Endothelial cell of umbilical vein (primary cell): Measurements from ENCODE around the gene BHLHA15. TPM values are rescaled to one million over a fixed set of nuclear protein-coding genes. Genes with fewer than 3 reads are reported as not detected.

ENCODE experiments used
- BruUV-seq: library from RNA; stranded (reverse); fragments of 400-500 nt; replicated peaks from 2 replicates; lab custom pipeline; 2021; lab: Mats Ljungman, UMichigan
- CTCF ChIA-PET: fragments of 300-600, 350-600 bp; sonication (Branson Sonifier 250); formaldehyde crosslinking; loops from one replicate; lab custom pipeline; 2021; ENCODE audit warnings: antibody characterized with exemption, inconsistent platforms; lab: Charles Lee
- POLR2A ChIA-PET: fragments of 300-600, 350-600 bp; sonication (Branson Sonifier 250); formaldehyde crosslinking; loops from one replicate; lab custom pipeline; 2021; ENCODE audit warnings: antibody characterized with exemption, inconsistent platforms; lab: Charles Lee
- DNase-seq: peaks from one replicate; pipeline ENCODE4 v3.0.0-alpha.2; 2011; ENCODE audit warnings: low read depth, low spot score
- FAIRE-seq: peaks from 2 replicates; lab custom pipeline; 2011; peaks lifted over from hg19 to GRCh38; lab: Jason Lieb, UNC
- H2AFZ ChIP-seq: 2 replicates; pipeline ENCODE4 v1.6.0; 2012; ENCODE audit warnings: low read depth, low read length, control low read depth, inconsistent platforms
- H3K27ac ChIP-seq: 2 replicates; pipeline ENCODE4 v1.5.1; 2011; ENCODE audit warnings: low read depth, mild to moderate bottlenecking, control low read depth, low read length, moderate library complexity; ENCODE audit not compliant: insufficient read depth
- H3K27me3 ChIP-seq, 2 experiments: 2 replicates each; pipeline versions ENCODE4 v1.6.0 to v1.6.1; 2011; ENCODE audit warnings: low read length in 2 of 2, mixed read lengths in 1 of 2; ENCODE audit not compliant: control insufficient read depth in 2 of 2, insufficient read depth in 2 of 2
- H3K36me3 ChIP-seq, 2 experiments: 2 replicates in 1 of 2; 3 replicates in 1 of 2; pipeline ENCODE4 v1.5.1; 2011; ENCODE audit warnings: low read length in 2 of 2, mild to moderate bottlenecking in 1 of 2, moderate library complexity in 1 of 2; ENCODE audit not compliant: control insufficient read depth in 2 of 2, insufficient read depth in 2 of 2; ENCODE audit errors: extremely low read depth in 1 of 2
- H3K4me1 ChIP-seq: 3 replicates; pipeline ENCODE4 v1.5.1; 2011; ENCODE audit warnings: mild to moderate bottlenecking, low read length; ENCODE audit not compliant: control insufficient read depth, insufficient read depth; ENCODE audit errors: extremely low read depth
- H3K4me2 ChIP-seq: 2 replicates; pipeline ENCODE4 v1.6.1; 2011; ENCODE audit warnings: low read length, control low read depth, mixed read lengths; ENCODE audit not compliant: insufficient read depth
- H3K4me3 ChIP-seq, 3 experiments: fragments of 200-600 bp in 1 of 3; sonication (generic), shearing (Covaris generic) in 1 of 3; replicated peaks in 1 of 3; 2 replicates each; pipeline ENCODE4 v1.5.1; 2011 to 2016; ENCODE audit warnings: control low read depth in 3 of 3, low read length in 3 of 3, mild to moderate bottlenecking in 2 of 3, inconsistent platforms in 1 of 3, low read depth in 1 of 3, moderate library complexity in 1 of 3; ENCODE audit not compliant: insufficient read depth in 1 of 3
- H3K79me2 ChIP-seq: 2 replicates; pipeline ENCODE4 v1.6.0; 2012; ENCODE audit warnings: low read length, inconsistent platforms; ENCODE audit not compliant: control insufficient read depth, insufficient read depth
- H3K9ac ChIP-seq: replicated peaks from 2 replicates; pipeline ENCODE3; 2011; ENCODE audit warnings: low read length, control low read depth; ENCODE audit not compliant: insufficient read depth; ENCODE audit errors: extremely low read depth
- H3K9me1 ChIP-seq: replicated peaks from 3 replicates; pipeline ENCODE4 v1.6.0; 2011; ENCODE audit warnings: mild to moderate bottlenecking, low read length; ENCODE audit not compliant: control insufficient read depth, insufficient read depth; ENCODE audit errors: extremely low read depth
- H3K9me3 ChIP-seq: replicated peaks from 2 replicates; pipeline ENCODE4 v1.5.1; 2012; ENCODE audit warnings: low read length, inconsistent platforms; ENCODE audit not compliant: control insufficient read depth, insufficient read depth
- H4K20me1 ChIP-seq: replicated peaks from 2 replicates; pipeline ENCODE3; 2011; ENCODE audit warnings: mild to moderate bottlenecking, low read length; ENCODE audit not compliant: control insufficient read depth, insufficient read depth; ENCODE audit errors: extremely low read depth
- EZH2 ChIP-seq: IDR thresholded peaks from 2 replicates; pipeline ENCODE4 v1.6.1; 2012; ENCODE audit warnings: borderline replicate concordance, low read depth, mild to moderate bottlenecking, moderate library complexity, low read length, inconsistent platforms; ENCODE audit not compliant: severe bottlenecking
- FOS ChIP-seq: IDR thresholded peaks from 2 replicates; pipeline ENCODE4 v1.6.1; 2011; ENCODE audit warnings: mild to moderate bottlenecking, low read length, moderate library complexity, borderline replicate concordance; ENCODE audit not compliant: insufficient read depth
- GATA2 ChIP-seq: IDR thresholded peaks from 2 replicates; pipeline ENCODE4 v1.7.0; 2011; ENCODE audit warnings: low read depth, mild to moderate bottlenecking, moderate library complexity, mixed read lengths, low read length; ENCODE audit not compliant: insufficient read length, insufficient read depth
- JUN ChIP-seq: IDR thresholded peaks from 2 replicates; pipeline ENCODE4 v1.6.1; 2011; ENCODE audit warnings: borderline replicate concordance, low read depth; ENCODE audit not compliant: insufficient read length, insufficient read depth
- MYC ChIP-seq: IDR thresholded peaks from one replicate; pipeline ENCODE4 v1.6.1; 2011; ENCODE audit warnings: mild to moderate bottlenecking, low read depth, low read length
- POLR2A ChIP-seq: IDR thresholded peaks from 2 replicates; pipeline ENCODE4 v1.6.1; 2012; ENCODE audit warnings: low read depth, mild to moderate bottlenecking, control low read depth, low read length
- POLR2AphosphoS5 ChIP-seq: IDR thresholded peaks from 2 replicates; pipeline ENCODE4 v1.6.1; 2012; ENCODE audit warnings: low read depth, mild to moderate bottlenecking, control low read depth, low read length, moderate library complexity; ENCODE audit not compliant: insufficient read depth
- dilution Hi-C: fragments of 300-500 bp; cut with MboI; formaldehyde crosslinking; loops from one replicate; pipeline ENCODE4 v1.15.0; 2019; ENCODE audit warnings: low sequenced_read_pairs; ENCODE audit not compliant: extremely low pct_ligation_motif_present
- intact Hi-C: fragments of 100-400 bp; cut with micrococcal nuclease; formaldehyde crosslinking; loops from one replicate; pipeline ENCODE4 v1.10.0; 2022
- polyA plus RNA-seq, 4 experiments: library from polyadenylated mRNA; depleted of rRNA in 3 of 4; stranded (reverse) in 3 of 4; unstranded in 1 of 4; fragments of >200 nt; gene quantifications; 2 replicates each; pipeline versions ENCODE4 v1.2.1 to v1.2.3, GENCODE V29; 2011 to 2012; ENCODE audit warnings: missing spikeins in 1 of 4
- total RNA-seq: library from RNA; stranded (reverse); gene quantifications from 2 replicates; pipeline ENCODE4 v1.2.3, GENCODE V29; 2021
- TF ChIP-seq, protein P1 (sequence below), 2 donors: IDR thresholded peaks; 1 replicate in 1 of 2; 2 replicates in 1 of 2; pipeline ENCODE4 v1.5.1; 2011; ENCODE audit warnings: low read length in 2 of 2, mild to moderate bottlenecking in 2 of 2, moderate library complexity in 2 of 2, control low read depth in 1 of 2, inconsistent platforms in 1 of 2, low read depth in 1 of 2; ENCODE audit not compliant: insufficient read depth in 1 of 2; ENCODE audit errors: extremely low read depth in 1 of 2
- TF ChIP-seq, protein P2 (sequence below): IDR thresholded peaks from 2 replicates; pipeline ENCODE4 v1.6.1; 2011; ENCODE audit not compliant: insufficient read depth, insufficient read length

Gene BHLHA15
- total and polyA plus RNA-seq, 2 donors (not counting 3 experiments of a cell fraction or from before 2014, with no cell fraction given), result 0.81 to 1.2 TPM

DNA sequence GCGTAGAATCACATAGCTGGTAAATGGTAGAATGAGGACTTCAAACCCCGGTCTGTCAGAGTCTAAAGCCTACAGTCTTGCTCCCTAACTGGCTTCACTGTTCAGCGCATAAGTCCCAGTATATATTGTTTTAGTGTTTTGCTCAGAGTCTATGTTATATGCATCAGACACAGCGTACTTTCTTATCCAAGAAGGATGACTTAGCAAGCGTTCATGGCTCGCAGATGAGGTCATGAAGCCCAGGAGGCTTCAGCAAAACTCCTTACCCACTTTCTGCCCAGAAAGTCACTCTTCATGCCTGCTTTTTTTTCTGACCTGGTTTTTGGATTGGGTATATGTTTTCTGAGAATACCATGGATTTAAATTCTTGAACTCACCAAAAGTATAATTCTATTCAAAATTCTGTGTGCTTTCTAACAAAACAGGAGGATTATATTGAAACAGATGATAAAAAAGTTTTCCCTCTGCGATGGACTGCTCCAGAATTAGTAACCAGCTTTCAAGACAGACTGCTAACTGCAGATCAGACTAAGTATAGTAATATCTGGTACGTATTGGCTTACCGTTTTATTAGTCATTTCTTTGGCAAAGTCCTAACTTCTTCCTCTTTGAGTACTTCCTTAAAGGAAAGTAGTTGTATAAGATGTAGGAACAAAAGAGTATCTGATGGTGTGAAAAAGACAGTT lies 24.6 kb upstream of the BHLHA15 start:
- no peaks in the 10 kb centered on the region for H3K79me2 ChIP-seq
- peak overlapping the region; percentile 60 for H3K4me2 ChIP-seq
- intact Hi-C loops (no loop called here), dilution Hi-C loops (no loop called here)
- peak overlapping the region; percentile 40 for H3K9ac ChIP-seq
- FAIRE-seq, result peak; percentile 65
- POLR2A ChIA-PET, result no interaction called here
- H3K9me1 ChIP-seq, result no peaks in the 10 kb centered on the region
- no TSS peak for BruUV-seq
- CTCF ChIA-PET, result interaction anchor here (1.4 to 1.9 kb wide), 3 partner anchors 18 to 165 kb away, joined by 3 to 12 read pairs (median 6); no protein-coding TSS in a partner anchor
- no peak for TF ChIP-seq POLR2AphosphoS5
- TF ChIP-seq FOS, result peak; percentile 18
- no peak overlapping the region for H3K4me3 ChIP-seq
- peaks cover 11% of the 10 kb centered on the region for H3K4me1 ChIP-seq
- H3K27me3 ChIP-seq, result no peaks in the 10 kb centered on the region
- peak overlapping the region; percentile 76 for H2AFZ ChIP-seq
- H3K9me3 ChIP-seq, result no peaks in the 10 kb centered on the region
- H3K36me3 ChIP-seq, result peaks cover 0 to 4% of the 10 kb centered on the region in 2 experiments
- DNase-seq, result peak; percentile 63
- H3K27ac ChIP-seq, result peak overlapping the region; percentile 58
- H4K20me1 ChIP-seq, result no peaks in the 10 kb centered on the region

DNA sequence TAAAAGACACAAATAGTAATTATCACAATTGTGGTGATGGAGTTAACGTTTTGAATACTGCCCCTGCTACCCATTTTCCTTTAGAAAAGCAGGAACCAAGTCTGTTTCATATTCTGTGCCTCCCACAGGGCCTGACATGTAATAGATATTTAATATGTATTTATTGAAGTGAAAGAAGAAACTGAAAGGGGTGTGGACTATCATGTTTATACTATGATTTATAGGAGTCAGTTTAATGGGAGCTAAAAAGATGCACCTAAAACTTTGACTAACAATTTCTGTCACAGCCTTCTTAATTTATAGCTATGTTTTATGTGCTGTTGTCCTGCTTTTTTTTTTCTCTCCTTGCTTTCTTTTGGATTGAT lies 24.1 kb upstream of the BHLHA15 start:
- FAIRE-seq, result no peak
- intact Hi-C loops (no loop called here), dilution Hi-C loops (no loop called here)
- H3K4me2 ChIP-seq, result peak overlapping the region; percentile 60
- CTCF ChIA-PET, result interaction anchor here (1.4 to 1.9 kb wide), 3 partner anchors 18 to 166 kb away, joined by 3 to 12 read pairs (median 6); no protein-coding TSS in a partner anchor
- no peaks in the 10 kb centered on the region for H3K79me2 ChIP-seq
- no peaks in the 10 kb centered on the region for H3K9me1 ChIP-seq
- no peaks in the 10 kb centered on the region for H3K9me3 ChIP-seq
- H3K9ac ChIP-seq, result no peak overlapping the region
- peaks cover 0 to 9% of the 10 kb centered on the region in 2 experiments for H3K36me3 ChIP-seq
- POLR2A ChIA-PET, result no interaction called here
- TF ChIP-seq FOS, result no peak
- TF ChIP-seq MYC, result no peak
- TF ChIP-seq, protein P1, sequence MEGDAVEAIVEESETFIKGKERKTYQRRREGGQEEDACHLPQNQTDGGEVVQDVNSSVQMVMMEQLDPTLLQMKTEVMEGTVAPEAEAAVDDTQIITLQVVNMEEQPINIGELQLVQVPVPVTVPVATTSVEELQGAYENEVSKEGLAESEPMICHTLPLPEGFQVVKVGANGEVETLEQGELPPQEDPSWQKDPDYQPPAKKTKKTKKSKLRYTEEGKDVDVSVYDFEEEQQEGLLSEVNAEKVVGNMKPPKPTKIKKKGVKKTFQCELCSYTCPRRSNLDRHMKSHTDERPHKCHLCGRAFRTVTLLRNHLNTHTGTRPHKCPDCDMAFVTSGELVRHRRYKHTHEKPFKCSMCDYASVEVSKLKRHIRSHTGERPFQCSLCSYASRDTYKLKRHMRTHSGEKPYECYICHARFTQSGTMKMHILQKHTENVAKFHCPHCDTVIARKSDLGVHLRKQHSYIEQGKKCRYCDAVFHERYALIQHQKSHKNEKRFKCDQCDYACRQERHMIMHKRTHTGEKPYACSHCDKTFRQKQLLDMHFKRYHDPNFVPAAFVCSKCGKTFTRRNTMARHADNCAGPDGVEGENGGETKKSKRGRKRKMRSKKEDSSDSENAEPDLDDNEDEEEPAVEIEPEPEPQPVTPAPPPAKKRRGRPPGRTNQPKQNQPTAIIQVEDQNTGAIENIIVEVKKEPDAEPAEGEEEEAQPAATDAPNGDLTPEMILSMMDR (IDR thresholded peaks at IDR 0.05; ENCODE audit: extremely low read depth in 1 of 2, insufficient read depth in 1 of 2, low read depth in 1 of 2, low read length in 2 of 2), result no peak
- TF ChIP-seq GATA2, result no peak
- no peak for TF ChIP-seq JUN
- TF ChIP-seq, protein P2, sequence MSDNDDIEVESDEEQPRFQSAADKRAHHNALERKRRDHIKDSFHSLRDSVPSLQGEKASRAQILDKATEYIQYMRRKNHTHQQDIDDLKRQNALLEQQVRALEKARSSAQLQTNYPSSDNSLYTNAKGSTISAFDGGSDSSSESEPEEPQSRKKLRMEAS, result no peak
- TF ChIP-seq POLR2AphosphoS5, result no peak
- no peak for TF ChIP-seq POLR2A
- TF ChIP-seq EZH2, result no peak
- peak overlapping the region; percentile 38 for H3K27ac ChIP-seq
- peaks cover 11% of the 10 kb centered on the region for H3K4me1 ChIP-seq
- no peak for DNase-seq
- H2AFZ ChIP-seq, result peak overlapping the region; percentile 76
- no peaks in the 10 kb centered on the region for H4K20me1 ChIP-seq
- BruUV-seq, result no TSS peak
- no peaks in the 10 kb centered on the region for H3K27me3 ChIP-seq
- no peak overlapping the region for H3K4me3 ChIP-seq
